Forelimb muscle (tissue), 1 donor: ENCODE measurements around the gene CDKN1A. TPM values are rescaled to one million over a fixed set of nuclear protein-coding genes. Genes with fewer than 3 reads are reported as not detected.
"Not testable (repeated sequence)": the region's sequence is repeated elsewhere in the genome, so short reads cannot be mapped to it uniquely, and the experiment has no call there.

ENCODE experiments used
- DNase-seq: peaks from one replicate; pipeline ENCODE4 v3.0.0-alpha.2; 2013; ENCODE audit warnings: low read depth
- polyA plus RNA-seq: library from polyadenylated mRNA; unstranded; fragments of 120-200 nt; gene quantifications from one replicate; pipeline ENCODE4 v1.2.1, GENCODE V29; 2013; ENCODE audit not compliant: insufficient read length

Gene CDKN1A
- polyA plus RNA-seq, 1 donor: 110 TPM

DNA sequence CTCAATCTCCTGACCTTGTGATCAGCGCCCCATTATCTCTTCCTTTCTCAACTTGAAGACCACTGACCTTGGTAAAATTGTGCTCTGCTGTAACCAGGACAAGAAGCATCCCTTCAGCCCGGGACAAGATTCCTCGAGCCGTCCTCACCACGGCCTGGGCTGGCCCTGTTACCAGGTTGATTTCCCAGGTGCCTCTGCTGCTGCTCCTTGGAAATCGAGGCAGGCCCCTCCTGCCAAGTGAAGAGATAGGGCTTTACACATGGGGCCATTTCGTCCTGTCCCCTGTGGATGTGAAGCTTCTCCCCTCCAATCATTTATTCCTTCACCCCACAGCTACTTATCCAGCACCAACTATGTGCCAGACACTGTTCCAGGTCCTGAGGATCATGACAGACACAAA, 40.6 kb downstream of the CDKN1A start:
- DNase-seq: no peak

DNA sequence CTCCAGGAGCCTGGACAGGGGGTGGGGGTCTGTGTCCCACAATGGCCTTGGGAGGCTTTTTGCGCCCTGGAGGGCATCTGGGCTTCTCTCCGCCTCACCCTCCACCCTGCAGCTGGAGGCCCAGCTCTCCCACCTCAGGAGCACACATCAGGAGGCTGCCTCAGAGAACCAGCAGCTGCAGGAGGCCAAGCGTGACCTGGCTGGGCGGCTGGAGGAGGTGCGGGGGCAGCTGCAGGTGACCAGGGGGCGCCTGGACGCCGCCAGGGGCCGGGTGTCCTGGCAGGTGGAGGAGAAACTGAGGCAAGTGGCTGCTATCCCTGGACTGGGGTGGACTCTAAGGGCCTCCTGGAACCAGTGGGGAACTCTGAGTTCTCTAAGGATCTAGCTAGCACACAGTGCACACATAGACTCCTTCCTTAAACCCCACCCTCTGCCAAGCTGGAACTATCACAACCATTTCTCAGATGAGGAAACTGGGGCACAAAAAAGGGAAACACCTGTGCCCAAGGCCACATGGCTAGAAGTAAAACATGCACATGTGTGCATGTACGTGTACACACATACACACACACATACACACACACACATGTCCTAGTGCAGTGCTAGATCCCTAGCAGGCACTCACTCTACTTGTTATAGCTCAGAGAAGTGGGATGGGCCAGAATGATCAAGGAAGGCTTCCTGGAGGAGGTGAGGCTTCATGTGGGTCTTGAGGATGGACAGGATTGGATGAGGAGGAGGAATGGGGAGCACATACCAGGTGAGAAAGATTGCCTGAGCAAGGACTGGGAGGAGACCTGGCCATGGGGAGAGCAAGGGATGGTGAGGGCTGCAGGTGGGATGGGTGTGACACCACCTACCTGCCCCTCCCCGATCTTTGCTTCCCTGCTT, 42.0 kb downstream of the CDKN1A start:
- no peak for DNase-seq

DNA sequence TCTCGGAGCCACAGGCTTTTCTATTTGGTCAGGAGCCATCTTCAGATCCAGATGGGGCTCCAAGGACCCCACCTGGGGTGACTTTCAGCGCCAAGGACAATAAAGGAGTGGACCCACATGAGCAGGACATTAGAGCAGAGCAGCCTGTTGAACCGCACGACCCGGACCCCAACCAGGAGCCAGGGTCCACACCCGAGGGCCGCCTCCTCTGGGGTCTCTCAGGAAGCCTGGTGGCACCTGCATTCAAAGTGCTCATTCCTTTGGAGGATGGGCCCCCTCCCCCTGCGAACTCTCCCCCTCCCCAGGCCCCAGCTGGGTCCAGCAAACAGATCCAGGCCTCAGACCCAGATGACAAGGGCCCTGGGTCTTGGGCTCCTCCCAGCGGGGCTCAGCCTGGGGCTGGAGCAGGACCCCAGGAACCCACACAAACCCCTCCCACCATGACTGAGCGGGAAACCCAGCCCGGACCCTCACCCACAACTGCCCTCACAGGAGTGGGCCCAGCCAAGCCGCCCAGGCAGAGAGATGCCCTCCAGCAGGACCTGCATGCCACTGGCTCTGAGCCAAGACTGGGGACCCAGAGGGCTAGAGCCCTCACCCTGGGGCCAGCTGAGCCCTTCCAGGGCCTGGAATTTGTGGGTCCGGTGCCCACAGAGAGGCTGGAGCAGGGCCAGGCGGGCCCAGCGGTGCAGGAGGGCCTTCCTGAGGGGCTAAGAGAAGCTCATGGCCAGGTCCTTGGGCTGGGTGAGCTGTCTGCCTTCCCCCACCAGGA, 43.0 kb downstream of the CDKN1A start:
- no peak for DNase-seq

- no peak for DNase-seq
Observed at GRCh38 chr6:36722365-36722764, 43.9 kb downstream of the CDKN1A start.

DNA sequence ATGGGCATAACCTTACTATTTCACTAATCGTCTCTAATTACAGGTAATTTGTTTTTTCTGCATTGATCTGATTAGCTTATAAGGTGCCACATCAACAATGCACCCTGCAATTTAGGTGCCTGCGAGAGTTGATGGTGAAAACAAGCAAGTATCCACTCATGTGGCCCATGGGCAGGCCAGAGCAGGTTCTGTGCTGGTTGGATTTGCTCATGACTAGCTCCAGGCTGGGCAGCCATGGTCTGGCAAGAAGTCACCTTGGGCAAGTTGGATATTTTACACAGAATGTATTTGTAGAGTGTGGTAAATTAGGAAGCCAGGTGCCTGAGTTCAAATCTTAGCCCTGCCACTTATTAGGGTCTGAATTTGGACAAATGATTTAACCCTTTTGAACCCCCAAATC, 44.4 kb downstream of the CDKN1A start:
- DNase-seq: no peak

GRCh38 chr6:36723992-36724391, 45.5 kb downstream of the CDKN1A start:
- DNase-seq: not testable (repeated sequence)

GRCh38 chr6:36724514-36725390, 46.2 kb downstream of the CDKN1A start:
- no peak for DNase-seq

- no peak for DNase-seq
Observed at GRCh38 chr6:36725581-36725980, 47.1 kb downstream of the CDKN1A start.

- DNase-seq: no peak
Observed at GRCh38 chr6:36727505-36728021, 49.0 kb downstream of the CDKN1A start.

GRCh38 chr6:36728289-36729160, 50.0 kb downstream of the CDKN1A start:
- DNase-seq: no peak

DNA sequence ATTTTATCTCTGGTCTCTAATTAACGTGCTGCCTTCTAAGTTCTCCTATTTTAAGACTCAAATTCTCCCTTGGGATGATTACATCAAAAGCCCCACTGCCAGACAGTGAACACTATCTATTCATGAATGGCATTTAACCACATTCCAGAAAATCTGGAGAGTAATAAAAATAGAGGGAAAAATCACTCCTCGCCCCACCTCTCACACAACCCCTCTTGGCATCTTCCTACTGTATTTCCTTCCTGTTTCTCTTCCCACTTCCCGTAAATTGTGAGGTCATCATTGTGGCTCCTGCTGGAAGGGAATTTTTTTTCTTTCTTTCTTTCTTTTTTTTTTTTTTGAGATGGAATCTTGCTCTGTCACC, 50.6 kb downstream of the CDKN1A start:
- no peak for DNase-seq

GRCh38 chr6:36730424-36731380, 52.2 kb downstream of the CDKN1A start:
- DNase-seq: no peak

GRCh38 chr6:36731622-36732310, 53.3 kb downstream of the CDKN1A start:
- DNase-seq: no peak

GRCh38 chr6:36733300-36733699, 54.8 kb downstream of the CDKN1A start:
- no peak for DNase-seq

- DNase-seq: no peak
Observed at GRCh38 chr6:36734486-36735060, 56.1 kb downstream of the CDKN1A start.

DNA sequence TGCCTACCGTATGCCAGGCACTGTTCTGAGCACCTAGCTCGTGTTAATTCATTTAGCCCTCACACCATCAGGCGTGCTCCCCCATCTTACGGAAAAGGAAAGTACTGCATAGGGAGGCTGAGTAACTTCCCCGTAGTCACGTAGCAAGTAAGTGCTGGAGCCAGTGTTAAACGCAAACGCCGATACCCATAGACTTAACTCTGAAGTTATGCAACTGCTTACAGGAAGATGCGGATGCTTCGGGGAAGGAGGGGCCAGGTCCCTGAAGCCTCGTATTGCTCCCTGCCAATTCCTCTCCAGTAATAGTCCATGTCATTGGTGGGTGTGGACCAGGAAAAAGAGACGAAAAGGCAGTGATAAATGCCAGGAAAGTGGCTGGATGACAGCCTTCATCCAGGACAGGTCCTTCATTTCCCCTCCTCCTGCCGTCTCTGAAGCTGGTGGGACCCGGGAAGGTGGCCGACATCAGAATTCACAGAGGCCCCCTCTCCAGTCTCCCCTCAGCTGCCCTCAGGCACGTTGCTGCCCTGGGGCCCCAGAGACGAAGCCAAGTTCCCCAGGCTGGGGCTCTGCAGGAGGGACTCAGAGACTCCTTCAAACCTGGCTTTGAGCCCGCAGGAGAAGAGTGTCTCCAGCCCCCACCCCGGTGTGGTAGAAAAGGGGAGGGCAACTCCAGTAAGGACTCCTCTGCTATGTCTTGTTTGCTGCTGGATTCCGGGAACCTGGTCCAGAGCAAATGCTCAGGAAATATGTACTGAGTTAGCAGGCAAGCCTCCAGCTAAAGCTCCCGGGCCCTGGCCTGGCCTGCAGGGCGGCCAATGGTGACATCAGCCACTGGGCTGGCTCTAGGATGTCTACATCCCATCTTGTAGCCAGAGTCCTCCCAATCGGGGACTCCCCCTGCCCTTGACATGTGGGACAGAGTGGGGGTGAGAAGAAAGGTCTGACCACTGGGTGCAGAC, 56.9 kb downstream of the CDKN1A start:
- DNase-seq: peak; percentile 92
